GM18861 (cell line): ENCODE data around the gene GNB2.
A peak's percentile ranks its signal among the peaks of the same experiment; 100 is the strongest.
"Not testable (repeated sequence)": the region's sequence is repeated elsewhere in the genome, so short reads cannot be mapped to it uniquely, and the experiment has no call there.

Experiments
- ATAC-seq: cut with Tn5 transposase; IDR thresholded peaks from one replicate; pipeline ENCODE4 v1.9.1; 2021; ENCODE audit not compliant: unreplicated experiment

The GNB2 gene

GRCh38 chr7:100693312-100694097, 20.0 kb downstream of the GNB2 start:
- no peak for ATAC-seq

- ATAC-seq, result no peak
Measured at GRCh38 chr7:100694098-100694745, 20.7 kb downstream of the GNB2 start, which contains the start of gene GIGYF1. GIGYF1 (minus strand) TSS chr7:100694250; CDS start chr7:100688238, 6,012 bp downstream.

GRCh38 chr7:100696123-100696521, 22.6 kb downstream of the GNB2 start:
- no peak for ATAC-seq

GRCh38 chr7:100699018-100699417, 25.5 kb downstream of the GNB2 start:
- no peak for ATAC-seq

- not testable (repeated sequence) for ATAC-seq
Measured at GRCh38 chr7:100701089-100701488, 27.5 kb downstream of the GNB2 start.

GRCh38 chr7:100705320-100705752, 31.8 kb downstream of the GNB2 start:
- ATAC-seq, result peak; percentile 61

- peak; percentile 72 for ATAC-seq
Measured at GRCh38 chr7:100705753-100706671, 32.5 kb downstream of the GNB2 start, which contains the start of gene POP7. POP7 (plus strand) TSS chr7:100706121; CDS start chr7:100706831, 710 bp downstream.

GRCh38 chr7:100706672-100707311, 33.3 kb downstream of the GNB2 start:
- no peak for ATAC-seq

- no peak for ATAC-seq
Measured at GRCh38 chr7:100708395-100708794, 34.9 kb downstream of the GNB2 start.

- ATAC-seq, result no peak
Measured at GRCh38 chr7:100710452-100710851, 36.9 kb downstream of the GNB2 start.

- ATAC-seq, result no peak
Measured at GRCh38 chr7:100711369-100711768, 37.8 kb downstream of the GNB2 start.

- no peak for ATAC-seq
Measured at GRCh38 chr7:100714725-100715124, 41.2 kb downstream of the GNB2 start.

- not testable (repeated sequence) for ATAC-seq
Measured at GRCh38 chr7:100717073-100717472, 43.5 kb downstream of the GNB2 start.

GRCh38 chr7:100719523-100720278, 46.2 kb downstream of the GNB2 start:
- no peak for ATAC-seq

GRCh38 chr7:100720279-100720670, 46.7 kb downstream of the GNB2 start, which contains the start of gene EPO:
EPO (plus strand) TSS chr7:100720468; CDS start chr7:100720981, 513 bp downstream.
- ATAC-seq, result no peak

GRCh38 chr7:100720671-100721504, 47.3 kb downstream of the GNB2 start:
- ATAC-seq, result no peak

- ATAC-seq, result no peak
Measured at GRCh38 chr7:100721505-100721812, 47.9 kb downstream of the GNB2 start.

GRCh38 chr7:100722480-100723212, 49.1 kb downstream of the GNB2 start:
- ATAC-seq, result no peak
